Activated gamma-delta T cell treated with Interleukin-2 at 50 U/mL for 16 hours (primary cell): Measurements from ENCODE around the gene TRIM42.

ENCODE experiments used
- DNase-seq: peaks from one replicate; pipeline ENCODE4 v3.0.0-alpha.2; 2020

Gene TRIM42

GRCh38 chr3:140710711-140711389 is 33.0 kb downstream of the TRIM42 start:
- DNase-seq, result no peak

DNA sequence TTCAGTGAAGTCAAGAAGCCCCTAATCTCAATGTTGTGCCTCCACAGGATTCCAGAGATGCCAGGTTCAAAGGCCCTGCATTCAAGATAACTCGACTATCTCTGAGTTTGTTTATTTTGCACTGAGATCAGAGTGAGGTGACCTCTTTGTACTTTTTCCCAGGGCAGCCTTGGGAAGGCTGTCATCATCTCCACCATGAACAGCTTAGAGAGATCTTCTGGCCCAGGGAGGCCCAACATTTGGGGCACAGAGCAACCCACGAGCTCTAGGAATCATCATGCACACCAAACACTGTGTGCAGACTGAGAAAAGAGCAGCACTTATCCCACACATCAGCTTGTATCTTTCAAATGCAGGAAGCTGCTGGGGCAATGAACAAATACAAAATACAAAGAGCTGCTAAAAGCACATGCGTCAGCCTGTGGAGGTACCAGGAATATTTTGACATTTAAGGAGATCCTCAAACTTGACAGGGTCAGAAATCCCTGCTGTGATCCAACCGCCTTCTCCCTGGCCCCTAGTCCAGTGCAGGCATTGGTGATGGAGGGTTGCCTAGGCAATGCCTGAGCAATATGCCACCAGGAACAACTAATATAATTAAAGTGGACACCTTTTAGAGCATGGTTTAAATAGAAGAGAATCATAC is 33.6 kb downstream of the TRIM42 start:
- DNase-seq, result no peak

DNA sequence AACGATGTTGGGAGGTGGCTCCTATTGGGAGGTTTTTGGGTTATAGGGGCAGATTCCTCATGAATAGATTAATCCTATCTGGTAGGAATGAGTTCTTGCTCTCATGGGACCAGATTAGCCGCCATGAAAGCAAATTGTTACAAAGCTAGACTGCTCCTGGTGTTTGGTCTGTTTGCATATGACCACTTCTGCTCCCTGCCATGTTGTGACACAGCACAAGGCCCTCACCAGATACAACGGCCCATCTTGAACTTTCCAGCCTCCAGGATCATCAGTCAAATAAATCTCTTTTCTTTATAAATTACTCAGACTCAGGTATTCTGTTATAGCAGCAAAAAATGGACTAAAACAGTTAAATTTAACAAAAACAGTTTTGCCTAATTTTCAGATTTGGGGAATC is 34.4 kb downstream of the TRIM42 start:
- DNase-seq, result no peak

DNA sequence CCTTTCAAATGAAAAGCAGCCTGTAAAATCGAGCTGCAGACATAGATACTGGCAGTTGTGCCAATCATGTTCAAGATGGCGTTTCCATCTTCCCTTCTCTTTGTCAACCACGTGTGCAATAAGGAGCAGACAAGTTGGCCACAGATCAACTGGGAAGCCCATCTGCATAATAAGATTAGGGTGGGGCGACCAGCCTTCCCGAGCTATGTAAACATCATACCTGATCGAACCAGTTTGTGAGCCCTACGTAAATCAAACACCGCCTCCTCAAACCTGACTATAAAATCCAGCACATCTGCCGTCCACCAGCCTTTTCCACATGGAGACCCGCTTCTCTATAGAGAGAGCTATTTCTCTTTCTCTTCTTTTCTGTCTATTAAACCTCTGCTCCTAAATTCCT is 37.2 kb downstream of the TRIM42 start:
- no peak for DNase-seq

DNA sequence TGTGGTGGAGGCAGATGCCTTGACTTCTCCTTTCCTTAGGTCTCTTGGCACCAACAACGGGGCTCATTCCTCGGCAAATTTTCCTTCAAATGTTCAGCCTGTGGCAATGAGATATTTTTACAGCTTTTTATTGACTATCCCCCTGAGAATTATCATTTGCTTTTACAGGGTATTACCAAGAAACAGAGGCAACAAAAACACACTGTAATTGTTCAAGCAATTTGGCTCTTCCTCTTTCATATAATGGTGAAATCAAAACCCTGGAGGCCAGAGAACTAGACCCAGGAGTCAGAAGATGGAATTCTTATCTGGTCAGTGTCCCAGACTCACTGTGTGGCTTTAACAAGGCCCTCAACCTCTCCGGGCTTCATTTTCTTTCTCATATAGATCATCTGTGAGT is 40.1 kb downstream of the TRIM42 start:
- no peak for DNase-seq

- DNase-seq, result no peak
Observed at GRCh38 chr3:140719841-140720614, 42.2 kb downstream of the TRIM42 start.

- DNase-seq, result no peak
Observed at GRCh38 chr3:140723576-140723975, 45.7 kb downstream of the TRIM42 start.

GRCh38 chr3:140724856-140725812 is 47.3 kb downstream of the TRIM42 start:
- no peak for DNase-seq

- DNase-seq, result no peak
Observed at GRCh38 chr3:140726066-140726465, 48.2 kb downstream of the TRIM42 start.

DNA sequence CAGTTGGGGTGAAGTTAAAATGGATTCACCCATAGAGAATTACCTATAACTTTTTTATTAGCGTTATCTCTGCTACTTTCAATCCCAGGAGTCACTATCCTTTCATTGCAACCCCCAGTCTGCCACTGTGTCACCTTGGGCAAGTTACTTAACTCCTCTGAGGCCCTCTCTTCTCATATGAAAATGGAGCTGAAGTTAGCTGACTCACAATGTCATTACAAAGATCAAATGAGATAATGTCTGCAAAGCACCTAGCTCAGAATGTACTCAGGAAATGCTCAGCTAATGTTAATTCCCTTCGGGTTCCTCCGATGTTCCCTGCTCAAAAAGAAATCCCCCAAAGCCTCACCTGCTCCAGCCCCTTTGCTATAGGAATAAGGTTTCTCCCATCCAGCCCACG is 50.0 kb downstream of the TRIM42 start:
- DNase-seq, result no peak

- no peak for DNase-seq
Observed at GRCh38 chr3:140731440-140732119, 53.7 kb downstream of the TRIM42 start.

DNA sequence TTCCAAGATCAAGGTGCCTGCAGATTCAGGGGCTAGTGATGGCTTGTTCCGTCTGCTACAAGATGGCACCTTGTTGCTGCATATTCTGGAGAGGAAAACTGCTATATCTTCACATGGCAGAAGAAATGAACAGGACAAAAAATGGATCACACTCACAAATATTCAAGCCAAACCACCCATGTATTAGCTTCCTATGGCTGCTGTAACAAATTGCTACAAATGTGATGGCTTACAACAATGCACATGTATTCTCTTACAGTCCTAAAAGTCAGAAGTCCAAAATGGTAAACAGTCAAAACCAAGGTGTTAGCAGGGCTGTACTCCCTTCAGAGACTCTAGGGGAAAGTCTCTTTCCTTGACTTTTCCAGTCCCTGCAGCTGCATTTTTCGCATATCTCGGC is 55.8 kb downstream of the TRIM42 start:
- DNase-seq, result no peak

DNA sequence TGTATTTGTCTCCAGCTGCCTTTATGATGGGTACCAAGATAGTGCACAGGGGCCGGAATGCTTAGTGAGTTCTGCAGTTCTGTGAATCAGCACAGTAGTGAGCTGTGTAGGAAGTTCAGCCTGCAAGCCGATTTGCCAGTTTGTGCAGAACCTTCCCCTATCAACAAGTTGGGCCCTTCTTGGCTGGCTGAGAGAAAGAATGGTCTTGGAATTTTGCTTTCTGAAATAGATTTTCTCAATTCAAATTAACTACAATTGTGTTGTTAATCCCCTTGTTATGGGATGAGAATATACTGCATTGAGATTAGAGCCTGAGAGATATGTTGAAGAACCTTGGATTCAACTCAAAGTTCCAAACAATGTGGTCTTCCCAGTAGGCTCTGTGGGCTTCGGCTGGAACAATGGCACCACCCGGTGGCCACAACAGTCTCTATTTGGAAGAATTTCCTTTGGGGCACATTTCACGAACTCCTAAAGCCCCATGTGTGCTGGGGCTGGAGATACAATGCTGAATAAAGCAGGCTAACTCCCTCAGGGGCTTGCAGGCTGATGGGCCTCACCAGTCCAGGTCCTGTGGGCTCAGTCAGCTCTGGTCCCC is 59.1 kb downstream of the TRIM42 start:
- no peak for DNase-seq

- DNase-seq, result no peak
Observed at GRCh38 chr3:140742116-140742515, 64.3 kb downstream of the TRIM42 start.

- no peak for DNase-seq
Observed at GRCh38 chr3:140748171-140748570, 70.3 kb downstream of the TRIM42 start.

- no peak for DNase-seq
Observed at GRCh38 chr3:140748903-140749302, 71.0 kb downstream of the TRIM42 start.
